Measurements from ENCODE around the gene RGS16.

DNA sequence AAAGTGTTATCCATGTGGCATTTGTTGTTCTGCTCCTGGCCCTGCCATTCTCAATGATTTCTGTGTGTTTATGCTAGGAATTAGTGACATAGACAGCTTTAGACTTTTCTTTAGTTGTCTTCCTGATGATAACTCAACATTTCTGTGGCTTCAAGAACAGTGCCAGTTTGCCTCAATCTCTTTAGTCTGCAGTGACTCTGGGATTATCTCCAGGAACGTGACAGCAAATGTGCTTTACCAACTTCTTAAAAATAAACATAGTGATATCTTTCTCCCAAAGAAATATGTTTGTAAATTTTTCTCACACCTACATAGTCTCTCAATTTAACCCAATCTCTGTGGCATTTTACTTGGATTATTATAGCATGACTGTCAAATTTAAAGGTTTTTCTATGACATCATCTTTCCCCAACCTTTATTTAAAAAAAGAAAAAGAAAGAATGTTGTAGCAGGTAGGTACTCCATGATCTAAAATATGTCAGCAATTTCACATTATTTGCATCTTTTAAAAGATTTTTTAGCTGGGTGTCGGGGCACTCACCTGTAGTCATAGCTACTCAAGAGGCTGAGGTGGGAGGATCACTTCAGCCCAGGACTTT is 39.7 kb downstream of the RGS16 start:
- TF ChIP-seq, protein P1, sequence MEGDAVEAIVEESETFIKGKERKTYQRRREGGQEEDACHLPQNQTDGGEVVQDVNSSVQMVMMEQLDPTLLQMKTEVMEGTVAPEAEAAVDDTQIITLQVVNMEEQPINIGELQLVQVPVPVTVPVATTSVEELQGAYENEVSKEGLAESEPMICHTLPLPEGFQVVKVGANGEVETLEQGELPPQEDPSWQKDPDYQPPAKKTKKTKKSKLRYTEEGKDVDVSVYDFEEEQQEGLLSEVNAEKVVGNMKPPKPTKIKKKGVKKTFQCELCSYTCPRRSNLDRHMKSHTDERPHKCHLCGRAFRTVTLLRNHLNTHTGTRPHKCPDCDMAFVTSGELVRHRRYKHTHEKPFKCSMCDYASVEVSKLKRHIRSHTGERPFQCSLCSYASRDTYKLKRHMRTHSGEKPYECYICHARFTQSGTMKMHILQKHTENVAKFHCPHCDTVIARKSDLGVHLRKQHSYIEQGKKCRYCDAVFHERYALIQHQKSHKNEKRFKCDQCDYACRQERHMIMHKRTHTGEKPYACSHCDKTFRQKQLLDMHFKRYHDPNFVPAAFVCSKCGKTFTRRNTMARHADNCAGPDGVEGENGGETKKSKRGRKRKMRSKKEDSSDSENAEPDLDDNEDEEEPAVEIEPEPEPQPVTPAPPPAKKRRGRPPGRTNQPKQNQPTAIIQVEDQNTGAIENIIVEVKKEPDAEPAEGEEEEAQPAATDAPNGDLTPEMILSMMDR (IDR thresholded peaks at IDR 0.05): no peak
- TF ChIP-seq POLR2A (IDR thresholded peaks at IDR 0.05): no peak

Data from Peyer's patch (tissue), 4 donors.